DND-41 (cell line): ENCODE results near the gene ATP10D.

Experiments
- EZH2 ChIP-seq: IDR thresholded peaks from 3 replicates; pipeline ENCODE4 v1.6.1; 2012; ENCODE audit warnings: borderline replicate concordance, low read depth, mild to moderate bottlenecking, moderate library complexity, low read length, inconsistent platforms; ENCODE audit not compliant: severe bottlenecking
- TF ChIP-seq, protein P1 (sequence below): IDR thresholded peaks from 2 replicates; pipeline ENCODE4 v1.5.1; 2012; ENCODE audit warnings: borderline replicate concordance, low read length, moderate library complexity, mild to moderate bottlenecking; ENCODE audit not compliant: poor library complexity, severe bottlenecking; ENCODE audit errors: extremely low read depth

DNA sequence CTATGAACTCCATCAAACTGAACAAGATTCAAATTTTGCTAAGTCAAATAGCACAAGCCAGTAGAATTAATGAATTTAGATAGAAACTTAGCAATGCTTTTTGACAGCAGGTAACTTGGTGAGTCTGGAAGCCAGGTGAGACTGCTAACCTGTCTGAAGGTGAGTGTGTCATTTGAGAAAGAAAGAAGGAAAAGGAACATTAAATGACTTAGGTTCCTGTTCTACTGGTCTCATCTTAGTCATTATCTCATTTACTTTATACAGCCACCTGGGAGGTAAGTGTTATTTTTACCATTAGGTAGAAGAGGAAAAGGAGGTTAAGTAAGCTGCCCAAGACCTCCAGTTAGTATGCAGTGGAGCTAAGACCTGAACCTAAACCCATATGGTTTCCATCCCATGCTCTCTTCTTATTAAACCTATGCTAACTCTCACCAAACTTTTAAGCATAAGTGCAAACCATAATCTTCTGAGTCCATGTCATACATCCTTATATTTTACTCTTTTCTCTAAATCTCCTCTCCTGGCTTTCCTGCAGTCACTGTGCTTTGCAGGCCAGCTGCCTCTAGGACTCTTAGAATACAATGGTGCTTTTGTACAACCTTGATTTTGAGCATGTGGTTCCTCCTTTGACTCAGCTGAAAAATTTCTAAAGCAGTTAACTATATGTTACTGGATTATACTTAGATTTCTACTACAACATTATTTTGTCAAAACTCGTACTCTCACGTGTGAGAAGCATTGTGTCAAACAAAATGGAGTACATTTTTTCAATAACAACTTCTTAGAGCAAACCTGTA, 68.5 kb downstream of the ATP10D start:
- no peak for TF ChIP-seq EZH2
- TF ChIP-seq, protein P1, sequence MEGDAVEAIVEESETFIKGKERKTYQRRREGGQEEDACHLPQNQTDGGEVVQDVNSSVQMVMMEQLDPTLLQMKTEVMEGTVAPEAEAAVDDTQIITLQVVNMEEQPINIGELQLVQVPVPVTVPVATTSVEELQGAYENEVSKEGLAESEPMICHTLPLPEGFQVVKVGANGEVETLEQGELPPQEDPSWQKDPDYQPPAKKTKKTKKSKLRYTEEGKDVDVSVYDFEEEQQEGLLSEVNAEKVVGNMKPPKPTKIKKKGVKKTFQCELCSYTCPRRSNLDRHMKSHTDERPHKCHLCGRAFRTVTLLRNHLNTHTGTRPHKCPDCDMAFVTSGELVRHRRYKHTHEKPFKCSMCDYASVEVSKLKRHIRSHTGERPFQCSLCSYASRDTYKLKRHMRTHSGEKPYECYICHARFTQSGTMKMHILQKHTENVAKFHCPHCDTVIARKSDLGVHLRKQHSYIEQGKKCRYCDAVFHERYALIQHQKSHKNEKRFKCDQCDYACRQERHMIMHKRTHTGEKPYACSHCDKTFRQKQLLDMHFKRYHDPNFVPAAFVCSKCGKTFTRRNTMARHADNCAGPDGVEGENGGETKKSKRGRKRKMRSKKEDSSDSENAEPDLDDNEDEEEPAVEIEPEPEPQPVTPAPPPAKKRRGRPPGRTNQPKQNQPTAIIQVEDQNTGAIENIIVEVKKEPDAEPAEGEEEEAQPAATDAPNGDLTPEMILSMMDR, result no peak
